ENCODE measurements around the gene KHDC1. TPM values are rescaled to one million over a fixed set of nuclear protein-coding genes. Genes with fewer than 3 reads are reported as not detected.
"Not testable (repeated sequence)": the region's sequence is repeated elsewhere in the genome, so short reads cannot be mapped to it uniquely, and the experiment has no call there.

The KHDC1 gene
- total RNA-seq, 1 experiment from 2014 or later = 9.1 TPM

- RAD21 ChIA-PET (ENCODE audit: low non-redundant PET in 1 of 2, low total read pairs in 2 of 2, uncharacterized antibody in 2 of 2, unreplicated experiment in 2 of 2) = no interaction called here
- H3K9me3 ChIP-seq (ENCODE audit: control insufficient read depth in 1 of 2, insufficient read depth in 1 of 2, low read depth in 1 of 2, low read length in 2 of 2) = no peaks in the 10 kb centered on the region
- POLR2A ChIA-PET = no interaction called here
- H3K79me2 ChIP-seq (ENCODE audit: insufficient read depth, low read length) = no peaks in the 10 kb centered on the region
- no peak overlapping the region for H3K4me3 ChIP-seq (replicated peaks in 1 of 2; ENCODE audit: low read depth in 1 of 2, low read length in 2 of 2)
- no peak overlapping the region for H2AFZ ChIP-seq (ENCODE audit: low read depth, low read length, poor library complexity, severe bottlenecking)
- H4K20me1 ChIP-seq (ENCODE audit: insufficient read depth) = no peaks in the 10 kb centered on the region
- H3K27ac ChIP-seq (ENCODE audit: low read depth, low read length) = no peak overlapping the region
- H3K9ac ChIP-seq (ENCODE audit: low read length) = no peak overlapping the region
- no peaks in the 10 kb centered on the region for H3K27me3 ChIP-seq (ENCODE audit: insufficient read depth, low read length)
- H3K36me3 ChIP-seq (ENCODE audit: control insufficient read depth in 1 of 2, insufficient read depth in 2 of 2, low read length in 2 of 2) = no peaks in the 10 kb centered on the region
- no peak for TF ChIP-seq SIN3A (IDR thresholded peaks at IDR 0.05; ENCODE audit: low read depth)
- TF ChIP-seq POLR2A (IDR thresholded peaks at IDR 0.05; ENCODE audit: borderline replicate concordance, extremely low read depth, insufficient read depth, insufficient read length) = no peak
- peak; percentile 57; the same call in 1 of the 2 replicates for TF ChIP-seq CEBPB (IDR thresholded peaks at IDR 0.05; ENCODE audit: low read depth)
- no peaks in the 10 kb centered on the region for H3K4me1 ChIP-seq (ENCODE audit: control insufficient read depth in 1 of 2, insufficient read depth in 2 of 2, low read length in 2 of 2)
- intact Hi-C loops (cut with micrococcal nuclease) = no loop called here
- H3K9me2 ChIP-seq (ENCODE audit: insufficient read depth) = no peaks in the 10 kb centered on the region
- H3K4me2 ChIP-seq (ENCODE audit: low read length) = no peak overlapping the region
- CTCF ChIA-PET = no interaction called here
- BruUV-seq (replicated peaks) = no TSS peak
- no peak for DNase-seq (ENCODE audit: low read depth, low spot score)
- no peak for ATAC-seq
Measured at GRCh38 chr6:73234733-73235132, 28.3 kb downstream of the KHDC1 start.

- H3K36me3 ChIP-seq (ENCODE audit: control insufficient read depth in 1 of 2, insufficient read depth in 2 of 2, low read length in 2 of 2); intact Hi-C loops (cut with micrococcal nuclease); H3K4me1 ChIP-seq (ENCODE audit: control insufficient read depth in 1 of 2, insufficient read depth in 2 of 2, low read length in 2 of 2); H3K9me2 ChIP-seq (ENCODE audit: insufficient read depth); H3K4me2 ChIP-seq (ENCODE audit: low read length); H4K20me1 ChIP-seq (ENCODE audit: insufficient read depth); DNase-seq (ENCODE audit: low read depth, low spot score); POLR2A ChIA-PET; H2AFZ ChIP-seq (ENCODE audit: low read depth, low read length, poor library complexity, severe bottlenecking); BruUV-seq (replicated peaks); CTCF ChIA-PET; H3K27ac ChIP-seq (ENCODE audit: low read depth, low read length); H3K79me2 ChIP-seq (ENCODE audit: insufficient read depth, low read length); RAD21 ChIA-PET (ENCODE audit: low non-redundant PET in 1 of 2, low total read pairs in 2 of 2, uncharacterized antibody in 2 of 2, unreplicated experiment in 2 of 2); H3K9me3 ChIP-seq (ENCODE audit: control insufficient read depth in 1 of 2, insufficient read depth in 1 of 2, low read depth in 1 of 2, low read length in 2 of 2); ATAC-seq; H3K9ac ChIP-seq (ENCODE audit: low read length); H3K27me3 ChIP-seq (ENCODE audit: insufficient read depth, low read length); H3K4me3 ChIP-seq (replicated peaks in 1 of 2; ENCODE audit: low read depth in 1 of 2, low read length in 2 of 2): not testable (repeated sequence)
Measured at GRCh38 chr6:73233971-73234370, 29.0 kb downstream of the KHDC1 start.

GRCh38 chr6:73233048-73233447 lies 29.9 kb downstream of the KHDC1 start:
- no TSS peak for BruUV-seq (replicated peaks)
- no peaks in the 10 kb centered on the region for H3K36me3 ChIP-seq (ENCODE audit: control insufficient read depth in 1 of 2, insufficient read depth in 2 of 2, low read length in 2 of 2)
- no peaks in the 10 kb centered on the region for H3K9me2 ChIP-seq (ENCODE audit: insufficient read depth)
- no peaks in the 10 kb centered on the region for H3K9me3 ChIP-seq (ENCODE audit: control insufficient read depth in 1 of 2, insufficient read depth in 1 of 2, low read depth in 1 of 2, low read length in 2 of 2)
- ChIA-PET CTCF (no interaction called here), POLR2A (no interaction called here), RAD21 (ENCODE audit: low non-redundant PET in 1 of 2, low total read pairs in 2 of 2, uncharacterized antibody in 2 of 2, unreplicated experiment in 2 of 2) (no interaction called here)
- intact Hi-C loops (cut with micrococcal nuclease) = no loop called here
- no peak overlapping the region for H3K9ac ChIP-seq (ENCODE audit: low read length)
- no peaks in the 10 kb centered on the region for H3K79me2 ChIP-seq (ENCODE audit: insufficient read depth, low read length)
- H3K27me3 ChIP-seq (ENCODE audit: insufficient read depth, low read length) = no peaks in the 10 kb centered on the region
- no peaks in the 10 kb centered on the region for H4K20me1 ChIP-seq (ENCODE audit: insufficient read depth)
- H3K4me2 ChIP-seq (ENCODE audit: low read length) = no peak overlapping the region
- no peak overlapping the region for H3K27ac ChIP-seq (ENCODE audit: low read depth, low read length)
- ATAC-seq (no peak), DNase-seq (ENCODE audit: low read depth, low spot score) (no peak)
- no peaks in the 10 kb centered on the region for H3K4me1 ChIP-seq (ENCODE audit: control insufficient read depth in 1 of 2, insufficient read depth in 2 of 2, low read length in 2 of 2)
- no peak overlapping the region for H2AFZ ChIP-seq (ENCODE audit: low read depth, low read length, poor library complexity, severe bottlenecking)
- H3K4me3 ChIP-seq (replicated peaks in 1 of 2; ENCODE audit: low read depth in 1 of 2, low read length in 2 of 2) = no peak overlapping the region
- TF ChIP-seq SIN3A (IDR thresholded peaks at IDR 0.05; ENCODE audit: low read depth) = no peak
- no peak for TF ChIP-seq FOSL1 (IDR thresholded peaks at IDR 0.05; ENCODE audit: low read depth)
- no peak for TF ChIP-seq POLR2AphosphoS5 (IDR thresholded peaks at IDR 0.05; ENCODE audit: low read depth, low read length)
- TF ChIP-seq CEBPB (IDR thresholded peaks at IDR 0.05; ENCODE audit: low read depth) = no peak
- no peak for TF ChIP-seq EZH2 (IDR thresholded peaks at IDR 0.05)
- TF ChIP-seq SRF (IDR thresholded peaks at IDR 0.05; ENCODE audit: low read depth) = no peak
- no peak for TF ChIP-seq REST (IDR thresholded peaks at IDR 0.05; ENCODE audit: low read depth)
- TF ChIP-seq ZNF274 (IDR thresholded peaks at IDR 0.05; ENCODE audit: low read depth, low read length) = no peak
- no peak for TF ChIP-seq ATF3 (IDR thresholded peaks at IDR 0.05)
- TF ChIP-seq ZFX (IDR thresholded peaks at IDR 0.05) = no peak
